ENCODE data around the gene TUNAR.
A peak's percentile ranks its signal among the peaks of the same experiment; 100 is the strongest.

Gene TUNAR

GRCh38 chr14:95875831-95876760 lies 536 bp upstream of the TUNAR start:
- DNase-seq, result peak; percentile 14

- DNase-seq, result no peak
These were observed 1.0 kb downstream of the TUNAR start for GRCh38 chr14:95877633-95878032.

- DNase-seq, result no peak
These were observed 7.7 kb downstream of the TUNAR start for GRCh38 chr14:95884377-95884776.

DNA sequence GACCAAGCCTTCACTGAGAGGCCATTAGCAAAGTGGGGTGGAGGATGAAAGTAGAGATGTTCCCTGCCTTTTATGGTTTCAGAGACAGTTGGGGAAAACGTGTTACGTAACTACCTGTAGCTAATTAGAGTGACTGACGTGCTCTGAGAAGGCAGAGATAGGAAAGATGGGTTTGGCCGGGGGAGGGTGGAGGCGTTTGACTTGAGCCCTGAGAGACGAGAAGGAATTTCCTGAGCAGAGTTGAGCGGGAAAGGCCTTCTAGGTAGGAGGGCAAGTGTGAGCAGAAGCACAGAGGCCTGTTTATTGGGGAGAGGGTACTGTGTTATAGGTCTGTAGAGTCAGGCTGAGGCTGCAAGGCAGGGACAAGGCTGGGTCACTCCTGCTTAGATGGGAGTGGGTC lies 8.6 kb downstream of the TUNAR start:
- DNase-seq, result no peak

GRCh38 chr14:95885866-95886265 lies 9.2 kb downstream of the TUNAR start:
- DNase-seq, result no peak

DNA sequence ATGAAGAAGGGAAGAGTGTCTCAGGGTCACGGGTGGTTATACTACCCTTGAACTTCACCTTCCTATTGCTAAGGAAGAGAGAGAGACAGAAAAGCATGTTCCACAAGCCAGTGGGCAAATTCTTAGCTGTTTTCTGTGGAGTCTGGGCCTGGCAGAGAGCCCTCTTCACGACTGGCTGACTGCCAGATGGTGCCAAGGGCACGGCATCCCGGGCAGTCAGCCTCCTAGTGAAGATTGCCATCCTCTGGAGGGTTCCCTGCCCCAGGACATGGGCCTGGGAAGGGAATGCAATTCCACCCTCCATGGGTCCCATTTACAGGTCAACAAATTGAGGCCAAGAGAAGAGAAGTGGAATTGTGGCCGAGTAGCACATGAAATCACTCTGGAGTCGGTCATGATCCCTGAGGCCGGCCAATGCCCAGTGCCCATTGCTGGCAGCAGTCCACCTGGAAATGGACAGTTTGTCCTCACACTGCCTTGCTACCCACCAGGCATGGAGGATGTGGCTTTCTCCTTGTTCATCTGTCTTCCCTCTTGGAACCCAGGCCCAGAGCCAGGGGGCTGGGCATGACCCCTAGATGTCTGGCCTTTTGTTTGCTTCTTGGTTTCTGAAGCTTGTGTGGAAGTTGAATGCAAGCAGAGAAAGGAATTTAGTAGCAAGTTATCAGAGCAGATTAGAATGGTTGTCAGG lies 9.9 kb downstream of the TUNAR start:
- DNase-seq, result no peak

GRCh38 chr14:95887351-95887750 lies 10.7 kb downstream of the TUNAR start:
- no peak for DNase-seq

DNA sequence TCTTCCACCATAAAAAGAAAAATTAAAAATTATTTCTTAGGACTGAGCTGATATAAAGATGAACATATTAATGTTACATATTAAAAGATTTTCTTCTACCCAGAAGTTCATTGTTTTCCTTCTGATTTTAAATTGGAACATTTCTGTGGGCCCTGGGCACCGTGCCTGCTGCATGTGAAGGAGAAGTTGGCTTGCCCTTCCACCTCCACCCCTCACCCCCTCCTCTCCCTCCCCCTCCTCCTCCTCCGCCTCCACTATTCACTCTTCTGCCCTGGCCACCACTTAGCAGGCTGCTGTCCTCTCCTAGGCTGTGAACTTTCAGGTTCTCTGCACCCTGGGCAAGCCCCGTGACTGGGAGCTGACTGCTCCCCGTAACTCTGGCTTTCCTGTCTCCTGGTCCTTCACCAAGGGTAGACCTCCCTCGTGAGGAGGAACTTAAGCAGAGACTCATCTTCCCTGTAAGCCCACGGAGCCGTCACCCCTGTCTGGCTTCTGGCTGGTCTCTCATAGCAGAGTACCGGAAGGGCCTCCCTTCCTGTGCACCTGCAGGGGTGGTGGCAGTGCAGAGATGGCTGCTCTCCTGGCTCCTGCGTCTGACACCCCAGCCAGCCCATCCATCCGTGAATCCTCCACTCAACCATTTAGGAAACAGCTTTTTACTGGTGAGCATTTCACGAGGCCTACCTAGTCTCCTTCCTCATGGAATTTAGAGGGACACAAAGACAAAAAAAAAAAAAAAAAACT lies 12.8 kb downstream of the TUNAR start:
- DNase-seq, result no peak

- DNase-seq, result no peak
These were observed 15.1 kb downstream of the TUNAR start for GRCh38 chr14:95891742-95892141.

DNA sequence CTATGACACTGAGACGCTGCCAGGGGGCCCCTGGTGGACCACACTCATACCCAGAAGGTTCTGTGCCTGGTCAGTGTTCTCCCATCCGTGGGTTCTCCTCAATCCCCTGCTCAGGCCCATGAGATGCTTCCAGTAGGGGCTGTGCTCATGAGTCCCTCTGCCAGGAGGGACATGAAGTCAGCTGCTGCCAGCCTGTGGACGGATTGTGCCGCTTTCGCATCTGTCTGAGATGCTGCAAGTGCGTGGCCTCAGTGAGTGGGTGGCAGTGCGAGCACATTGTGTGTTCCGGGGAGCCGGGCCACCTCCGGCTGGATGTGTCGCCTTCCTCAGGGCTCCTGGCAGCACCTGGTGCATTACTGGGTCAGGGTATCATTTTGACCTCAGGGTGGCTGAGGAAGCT lies 15.5 kb downstream of the TUNAR start:
- no peak for DNase-seq

DNA sequence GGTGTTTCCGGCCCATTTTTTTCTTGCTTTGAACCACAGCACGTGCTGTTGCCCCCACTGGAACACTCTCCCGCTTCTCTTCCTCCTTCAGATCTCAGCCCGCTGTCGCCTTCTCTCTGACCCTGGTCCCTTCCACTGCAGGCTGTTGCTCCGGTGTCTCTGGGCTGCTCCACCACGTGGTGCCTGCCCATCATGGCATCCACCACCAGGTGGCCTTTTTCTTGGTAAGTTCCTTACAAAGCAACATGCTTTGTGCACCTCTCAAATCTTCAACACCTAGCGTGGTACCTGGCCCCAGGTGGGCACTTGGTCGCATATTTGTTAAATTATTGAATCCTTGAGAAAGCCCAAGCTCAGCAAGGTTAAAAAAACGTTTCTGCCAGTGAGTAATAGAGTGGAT lies 19.1 kb downstream of the TUNAR start:
- DNase-seq, result no peak

DNA sequence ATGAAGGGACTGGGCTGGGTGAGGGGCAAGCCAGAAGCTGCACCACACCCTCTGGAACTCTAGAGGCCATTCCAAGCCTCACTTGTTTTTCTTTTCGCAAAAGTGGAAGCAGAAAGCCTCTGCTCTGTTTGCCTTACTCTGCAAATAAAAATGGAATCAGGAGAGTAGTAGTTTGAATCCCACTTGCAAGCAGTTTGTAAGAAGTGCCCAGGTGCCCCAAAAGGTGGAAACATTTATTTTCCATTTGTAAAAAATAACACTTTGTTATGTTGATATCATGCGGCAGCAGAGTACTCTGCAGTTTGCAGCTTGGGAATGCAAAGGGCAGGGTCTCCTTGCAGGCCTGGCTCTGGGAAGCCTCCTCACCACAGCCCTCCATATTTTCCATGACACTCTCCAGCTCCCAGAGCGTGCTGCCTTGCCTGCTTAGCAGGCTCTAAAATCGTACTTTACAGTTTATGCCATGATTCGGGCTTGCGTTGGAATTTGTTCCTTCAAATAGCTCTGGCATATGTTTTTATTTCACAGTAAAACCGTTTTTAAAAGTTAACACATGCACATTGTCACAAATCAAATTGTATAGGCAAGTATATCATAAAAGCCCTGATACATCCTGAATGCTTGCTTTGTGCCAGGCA lies 20.0 kb downstream of the TUNAR start:
- DNase-seq, result no peak

DNA sequence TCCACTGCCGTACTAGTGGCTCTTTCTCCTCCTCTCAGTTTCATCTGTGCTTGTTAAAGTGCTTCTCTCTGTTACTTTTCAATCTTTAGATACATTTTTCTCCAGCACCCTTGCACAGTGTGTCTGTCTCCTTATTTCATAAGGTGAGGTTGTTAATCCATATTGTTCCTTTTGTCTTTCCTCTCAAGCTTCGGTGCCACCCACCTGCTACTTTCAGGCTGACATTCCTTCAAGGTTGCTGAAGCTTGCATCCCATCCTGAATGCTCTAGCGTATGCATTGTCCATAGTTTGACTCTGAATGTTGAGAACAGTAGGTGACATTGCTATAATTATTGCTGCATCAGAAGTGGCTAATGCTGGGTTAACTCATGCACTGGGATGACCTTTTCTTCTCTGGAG lies 20.6 kb downstream of the TUNAR start:
- DNase-seq, result no peak

- no peak for DNase-seq
These were observed 24.4 kb downstream of the TUNAR start for GRCh38 chr14:95901054-95901453.

GRCh38 chr14:95902273-95902826 lies 25.7 kb downstream of the TUNAR start:
- no peak for DNase-seq

GRCh38 chr14:95903165-95903564 lies 26.5 kb downstream of the TUNAR start:
- DNase-seq, result no peak

GRCh38 chr14:95903616-95904107 lies 27.0 kb downstream of the TUNAR start:
- DNase-seq, result no peak

GRCh38 chr14:95906591-95906990 lies 30.0 kb downstream of the TUNAR start:
- DNase-seq, result no peak

DNA sequence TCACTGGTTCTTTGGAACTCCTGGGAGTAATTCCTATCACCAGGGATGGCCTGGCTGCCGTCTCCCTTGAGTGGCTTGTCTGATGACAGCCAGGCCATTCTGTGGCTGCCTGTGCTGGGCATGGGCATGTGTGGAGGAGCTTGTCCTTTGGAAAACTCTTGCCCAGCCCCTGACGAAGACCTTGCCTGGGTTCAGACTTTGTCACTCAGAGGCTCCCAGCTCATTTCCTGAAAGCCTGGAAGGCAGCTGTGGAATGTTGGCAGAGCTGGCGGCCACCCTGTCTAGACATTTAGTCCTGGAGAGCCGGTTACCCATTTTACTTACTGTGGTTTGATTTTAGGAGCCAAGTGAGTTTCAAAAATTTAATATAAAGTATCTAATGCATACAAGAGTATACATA lies 34.0 kb downstream of the TUNAR start:
- DNase-seq, result no peak

DNA sequence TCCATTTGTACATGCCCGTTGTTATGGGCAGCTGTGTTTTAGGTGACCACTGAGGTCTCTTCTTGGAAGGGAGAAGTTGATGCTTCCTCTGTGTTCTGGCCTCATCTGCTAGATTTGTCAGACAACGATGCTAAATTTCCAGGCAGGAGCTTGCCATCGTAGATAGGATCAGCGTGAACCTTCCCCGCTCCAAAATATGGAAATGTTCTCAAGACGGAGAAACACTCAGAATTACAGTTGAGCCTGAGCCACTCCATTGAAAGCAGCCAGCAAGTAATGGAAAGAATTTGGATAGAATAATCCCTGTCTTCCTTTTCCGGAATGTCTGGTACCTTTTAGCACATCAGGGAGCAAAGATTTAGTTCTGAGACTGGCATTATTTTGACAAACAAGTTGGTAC lies 34.8 kb downstream of the TUNAR start:
- DNase-seq, result no peak

DNA sequence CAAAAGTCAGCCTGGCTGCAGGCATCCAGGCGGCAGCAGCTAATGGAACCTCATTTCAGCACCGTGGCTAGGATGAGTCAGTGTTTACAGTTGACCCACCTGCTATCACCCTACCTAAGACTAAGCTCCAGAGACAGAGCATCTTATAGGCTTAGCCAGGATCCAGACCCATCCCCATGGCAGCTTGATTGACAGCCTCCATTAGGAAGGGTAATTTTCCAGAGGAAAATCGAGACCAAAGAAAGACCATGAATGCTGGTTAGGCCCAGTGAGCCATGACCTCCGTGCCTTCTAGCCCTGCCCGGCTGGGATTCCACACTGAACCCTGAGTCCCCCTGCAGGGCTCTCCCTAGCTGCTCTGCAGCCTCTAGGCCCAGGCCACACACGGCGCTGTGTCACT lies 38.7 kb downstream of the TUNAR start:
- DNase-seq, result no peak

GRCh38 chr14:95918466-95918865 lies 41.8 kb downstream of the TUNAR start:
- DNase-seq, result no peak
